HT1080 (cell line): ENCODE measurements around the gene C19orf67. TPM values are rescaled to one million over a fixed set of nuclear protein-coding genes. Genes with fewer than 3 reads are reported as not detected.

Experiments used
- DNase-seq: peaks from one replicate; pipeline ENCODE4 v3.0.0-alpha.2; 2015; ENCODE audit warnings: low read depth
- total RNA-seq: library from RNA; depleted of rRNA; stranded (reverse); fragments of >200 nt; shearing (Covaris generic); gene quantifications from 2 replicates; pipeline ENCODE4 v1.2.3, GENCODE V29; 2014

The C19orf67 gene
- total RNA-seq, 1 experiment from 2014 or later = 0.23 TPM

- DNase-seq = no peak
Measured at GRCh38 chr19:14086098-14086497, 515 bp upstream of the C19orf67 start.

GRCh38 chr19:14082675-14082960, 3.0 kb downstream of the C19orf67 start:
- DNase-seq = no peak

- no peak for DNase-seq
Measured at GRCh38 chr19:14081797-14082674, 3.5 kb downstream of the C19orf67 start.

- peak; percentile 98 for DNase-seq
Measured at GRCh38 chr19:14080887-14081796, 4.4 kb downstream of the C19orf67 start.

GRCh38 chr19:14078411-14078810, 7.2 kb downstream of the C19orf67 start:
- no peak for DNase-seq

- no peak for DNase-seq
Measured at GRCh38 chr19:14073925-14074838, 11.4 kb downstream of the C19orf67 start.

GRCh38 chr19:14073261-14073924, 12.2 kb downstream of the C19orf67 start:
- DNase-seq = peak; percentile 65

- no peak for DNase-seq
Measured at GRCh38 chr19:14072535-14073260, 12.9 kb downstream of the C19orf67 start, which contains the start of gene MISP3. Gene MISP3, plus strand, starts transcription at chr19:14072786. Its CDS starts 524 bp downstream, at chr19:14073310.

GRCh38 chr19:14070268-14071050, 15.1 kb downstream of the C19orf67 start:
- no peak for DNase-seq

- no peak for DNase-seq
Measured at GRCh38 chr19:14066134-14066533, 19.4 kb downstream of the C19orf67 start.

GRCh38 chr19:14063105-14063504, 22.5 kb downstream of the C19orf67 start:
- no peak for DNase-seq

GRCh38 chr19:14062558-14062855, 23.1 kb downstream of the C19orf67 start:
- no peak for DNase-seq

GRCh38 chr19:14061751-14062557, 23.6 kb downstream of the C19orf67 start, which contains the start of gene PALM3:
Gene PALM3, minus strand, starts transcription at chr19:14062076. Its CDS starts 96 bp downstream, at chr19:14061980.
- no peak for DNase-seq

GRCh38 chr19:14061081-14061749, 24.4 kb downstream of the C19orf67 start:
- DNase-seq = no peak

- DNase-seq = no peak
Measured at GRCh38 chr19:14059652-14060155, 25.9 kb downstream of the C19orf67 start.

GRCh38 chr19:14059093-14059480, 26.5 kb downstream of the C19orf67 start:
- no peak for DNase-seq
